ENCODE data around the gene WDR5B.
A peak's percentile ranks its signal among the peaks of the same experiment; 100 is the strongest.

The WDR5B gene

GRCh38 chr3:122409446-122409845, 6.4 kb downstream of the WDR5B start:
- no peak for DNase-seq (ENCODE audit: low spot score)

GRCh38 chr3:122407946-122408345, 7.9 kb downstream of the WDR5B start:
- DNase-seq (ENCODE audit: low spot score): no peak

GRCh38 chr3:122406198-122406597, 9.7 kb downstream of the WDR5B start:
- DNase-seq (ENCODE audit: low spot score): no peak

- DNase-seq (ENCODE audit: low spot score): no peak
Measured at GRCh38 chr3:122405015-122405414, 10.8 kb downstream of the WDR5B start.

- peak; percentile 26 for DNase-seq (ENCODE audit: low spot score)
Measured at GRCh38 chr3:122403489-122403888, 12.4 kb downstream of the WDR5B start.

- no peak for DNase-seq (ENCODE audit: low spot score)
Measured at GRCh38 chr3:122398920-122399319, 16.9 kb downstream of the WDR5B start.

GRCh38 chr3:122397201-122397600, 18.7 kb downstream of the WDR5B start:
- DNase-seq (ENCODE audit: low spot score): no peak

- DNase-seq (ENCODE audit: low spot score): no peak
Measured at GRCh38 chr3:122396511-122396910, 19.4 kb downstream of the WDR5B start.

GRCh38 chr3:122395582-122395981, 20.3 kb downstream of the WDR5B start:
- no peak for DNase-seq (ENCODE audit: low spot score)

- DNase-seq (ENCODE audit: low spot score): no peak
Measured at GRCh38 chr3:122394173-122394572, 21.7 kb downstream of the WDR5B start.

GRCh38 chr3:122392868-122393844, 22.7 kb downstream of the WDR5B start:
- peak; percentile 60 for DNase-seq (ENCODE audit: low spot score)

GRCh38 chr3:122391681-122392446, 24.0 kb downstream of the WDR5B start:
- no peak for DNase-seq (ENCODE audit: low spot score)

- no peak for DNase-seq (ENCODE audit: low spot score)
Measured at GRCh38 chr3:122390665-122391064, 25.2 kb downstream of the WDR5B start.

- DNase-seq (ENCODE audit: low spot score): no peak
Measured at GRCh38 chr3:122389892-122390291, 26.0 kb downstream of the WDR5B start.

- no peak for DNase-seq (ENCODE audit: low spot score)
Measured at GRCh38 chr3:122389197-122389596, 26.7 kb downstream of the WDR5B start.

GRCh38 chr3:122387709-122388108, 28.2 kb downstream of the WDR5B start:
- DNase-seq (ENCODE audit: low spot score): no peak

- peak; percentile 96 for DNase-seq (ENCODE audit: low spot score)
Measured at GRCh38 chr3:122383771-122384697, 31.8 kb downstream of the WDR5B start, which contains the start of gene FAM162A. Gene FAM162A (plus strand): TSS chr3:122384182. CDS start chr3:122384266, 84 bp downstream.

- DNase-seq (ENCODE audit: low spot score): peak; percentile 92
Measured at GRCh38 chr3:122382888-122383666, 32.8 kb downstream of the WDR5B start, which contains the start of gene MIX23. Gene MIX23 (minus strand): TSS chr3:122383231. CDS start chr3:122383224, 7 bp downstream.

- DNase-seq (ENCODE audit: low spot score): no peak
Measured at GRCh38 chr3:122377975-122378374, 37.9 kb downstream of the WDR5B start.

- no peak for DNase-seq (ENCODE audit: low spot score)
Measured at GRCh38 chr3:122374034-122374433, 41.8 kb downstream of the WDR5B start.

- no peak for DNase-seq (ENCODE audit: low spot score)
Measured at GRCh38 chr3:122366379-122366749, 49.5 kb downstream of the WDR5B start.

All from AG20443 (cell line).